DND-41 (cell line): ENCODE data around the gene FAM110A.

Experiments
- EZH2 ChIP-seq: IDR thresholded peaks from 3 replicates; pipeline ENCODE4 v1.6.1; 2012; ENCODE audit warnings: borderline replicate concordance, low read depth, mild to moderate bottlenecking, moderate library complexity, low read length, inconsistent platforms; ENCODE audit not compliant: severe bottlenecking
- TF ChIP-seq, protein P1 (sequence below): IDR thresholded peaks from 2 replicates; pipeline ENCODE4 v1.5.1; 2012; ENCODE audit warnings: borderline replicate concordance, low read length, moderate library complexity, mild to moderate bottlenecking; ENCODE audit not compliant: poor library complexity, severe bottlenecking; ENCODE audit errors: extremely low read depth

DNA sequence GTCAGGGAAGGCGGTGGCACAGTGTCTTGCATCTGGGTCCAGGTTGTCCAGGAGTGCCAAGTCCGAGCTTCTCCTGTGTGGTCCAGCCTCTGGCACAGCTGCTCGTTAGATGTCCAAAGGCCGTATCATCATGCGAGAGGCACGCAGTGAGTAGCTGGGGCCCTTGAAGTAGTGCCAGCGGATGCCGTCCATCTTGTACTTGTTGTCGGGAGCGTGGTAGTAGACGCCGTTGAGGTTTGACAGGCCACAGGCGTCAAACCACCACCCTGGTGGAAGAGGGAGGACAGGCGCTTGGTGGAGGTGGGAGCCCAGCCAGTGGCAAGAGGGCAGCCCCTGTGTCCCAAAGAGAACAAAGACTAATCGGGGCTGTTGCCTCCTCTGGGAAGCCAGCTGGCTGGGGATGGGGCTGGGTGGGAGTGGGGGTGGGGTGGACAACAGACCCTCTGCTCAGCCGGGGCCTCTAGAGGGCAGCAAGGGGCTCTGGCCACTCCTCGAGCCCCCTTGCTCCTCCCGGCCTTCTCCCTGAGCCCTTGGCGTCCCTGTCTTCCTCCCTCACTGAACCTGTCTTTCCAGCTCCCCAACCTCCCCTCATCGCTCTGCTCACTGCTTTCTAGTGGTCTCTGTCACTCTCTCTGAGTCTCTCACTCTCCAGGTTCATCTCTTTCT is 39.5 kb downstream of the FAM110A start:
- TF ChIP-seq, protein P1, sequence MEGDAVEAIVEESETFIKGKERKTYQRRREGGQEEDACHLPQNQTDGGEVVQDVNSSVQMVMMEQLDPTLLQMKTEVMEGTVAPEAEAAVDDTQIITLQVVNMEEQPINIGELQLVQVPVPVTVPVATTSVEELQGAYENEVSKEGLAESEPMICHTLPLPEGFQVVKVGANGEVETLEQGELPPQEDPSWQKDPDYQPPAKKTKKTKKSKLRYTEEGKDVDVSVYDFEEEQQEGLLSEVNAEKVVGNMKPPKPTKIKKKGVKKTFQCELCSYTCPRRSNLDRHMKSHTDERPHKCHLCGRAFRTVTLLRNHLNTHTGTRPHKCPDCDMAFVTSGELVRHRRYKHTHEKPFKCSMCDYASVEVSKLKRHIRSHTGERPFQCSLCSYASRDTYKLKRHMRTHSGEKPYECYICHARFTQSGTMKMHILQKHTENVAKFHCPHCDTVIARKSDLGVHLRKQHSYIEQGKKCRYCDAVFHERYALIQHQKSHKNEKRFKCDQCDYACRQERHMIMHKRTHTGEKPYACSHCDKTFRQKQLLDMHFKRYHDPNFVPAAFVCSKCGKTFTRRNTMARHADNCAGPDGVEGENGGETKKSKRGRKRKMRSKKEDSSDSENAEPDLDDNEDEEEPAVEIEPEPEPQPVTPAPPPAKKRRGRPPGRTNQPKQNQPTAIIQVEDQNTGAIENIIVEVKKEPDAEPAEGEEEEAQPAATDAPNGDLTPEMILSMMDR: no peak
- no peak for TF ChIP-seq EZH2
